NCI-H1930 (cell line): Measurements from ENCODE around the gene LRWD1.
"Not testable (repeated sequence)": the region's sequence is repeated elsewhere in the genome, so short reads cannot be mapped to it uniquely, and the experiment has no call there.

Experiments
- DNase-seq, 2 experiments: peaks; one replicate each; lab custom pipeline; 2025; lab: John Stamatoyannopoulos, UW

The LRWD1 gene

GRCh38 chr7:102469351-102469971 is 4.7 kb downstream of the LRWD1 start:
- no peak for DNase-seq

GRCh38 chr7:102469972-102470825 is 5.4 kb downstream of the LRWD1 start:
- DNase-seq = no peak

- DNase-seq = no peak
These were observed 7.0 kb downstream of the LRWD1 start for GRCh38 chr7:102471791-102472125.

GRCh38 chr7:102472126-102473041 is 7.6 kb downstream of the LRWD1 start:
- no peak for DNase-seq

GRCh38 chr7:102473271-102473991 is 8.6 kb downstream of the LRWD1 start:
- DNase-seq = no peak

GRCh38 chr7:102474116-102474515 is 9.3 kb downstream of the LRWD1 start:
- DNase-seq = not testable (repeated sequence)

- not testable (repeated sequence) for DNase-seq
These were observed 10.1 kb downstream of the LRWD1 start for GRCh38 chr7:102474736-102475435.

- not testable (repeated sequence) for DNase-seq
These were observed 13.8 kb downstream of the LRWD1 start, which contains the start of gene POLR2J for GRCh38 chr7:102478314-102479208. Gene POLR2J (minus strand): TSS chr7:102478922. CDS start chr7:102478860, 62 bp downstream.

GRCh38 chr7:102479209-102479584 is 14.4 kb downstream of the LRWD1 start:
- not testable (repeated sequence) for DNase-seq

GRCh38 chr7:102479982-102480637 is 15.3 kb downstream of the LRWD1 start:
- DNase-seq = not testable (repeated sequence)

- DNase-seq = not testable (repeated sequence)
These were observed 17.2 kb downstream of the LRWD1 start for GRCh38 chr7:102481962-102482361.

GRCh38 chr7:102484317-102484716 is 19.5 kb downstream of the LRWD1 start:
- not testable (repeated sequence) for DNase-seq

- not testable (repeated sequence) for DNase-seq
These were observed 25.8 kb downstream of the LRWD1 start for GRCh38 chr7:102490529-102491075.

GRCh38 chr7:102493220-102493935 is 28.6 kb downstream of the LRWD1 start:
- DNase-seq = not testable (repeated sequence)

- not testable (repeated sequence) for DNase-seq
These were observed 29.2 kb downstream of the LRWD1 start for GRCh38 chr7:102494026-102494425.

GRCh38 chr7:102494473-102495149 is 29.8 kb downstream of the LRWD1 start:
- not testable (repeated sequence) for DNase-seq

- DNase-seq = not testable (repeated sequence)
These were observed 32.1 kb downstream of the LRWD1 start for GRCh38 chr7:102496861-102497260.

GRCh38 chr7:102497308-102497707 is 32.5 kb downstream of the LRWD1 start:
- DNase-seq = not testable (repeated sequence)
